SK-N-SH (cell line): ENCODE results near the gene TMEM271. TPM values are rescaled to one million over a fixed set of nuclear protein-coding genes. Genes with fewer than 3 reads are reported as not detected.

Experiments
- CTCF ChIA-PET: fragments of 300-600, 350-600 bp; formaldehyde crosslinking; extraction: SDS; loops from one replicate; lab custom pipeline; 2021; lab: Yijun Ruan, JAX
- POLR2A ChIA-PET: fragments of 350-600 bp; sonication (Branson Sonifier 250); formaldehyde crosslinking; extraction: SDS; loops from one replicate; lab custom pipeline; 2020; ENCODE audit warnings: antibody characterized with exemption, inconsistent platforms; lab: Yijun Ruan, JAX
- DNase-seq: peaks from one replicate; pipeline ENCODE4 v3.0.0; 2012
- H2AFZ ChIP-seq: fragments of 200-600 bp; sonication (generic); 2 replicates; pipeline ENCODE4 v1.8.1; 2016; ENCODE audit warnings: antibody characterized with exemption, mild to moderate bottlenecking, low read depth
- H3F3A ChIP-seq: fragments of 200-600 bp; sonication (generic); replicated peaks from 2 replicates; pipeline ENCODE3; 2016; ENCODE audit warnings: antibody characterized with exemption, mild to moderate bottlenecking; ENCODE audit not compliant: insufficient read depth
- H3K27ac ChIP-seq, 2 experiments: fragments of 200-500 bp in 1 of 2; fragments of 200-600 bp in 1 of 2; sonication (Bioruptor generic) in 1 of 2; sonication (generic), shearing (Covaris generic) in 1 of 2; 2 replicates each; pipeline versions ENCODE4 v1.5.1 to v1.6.1; 2014 to 2016; ENCODE audit warnings: low read depth in 2 of 2, inconsistent platforms in 1 of 2, low read length in 1 of 2, mild to moderate bottlenecking in 1 of 2, mixed read lengths in 1 of 2
- H3K27me3 ChIP-seq: fragments of 200-600 bp; sonication (generic), shearing (Covaris generic); 2 replicates; pipeline ENCODE4 v1.6.1; 2016; ENCODE audit warnings: mixed run types; ENCODE audit not compliant: insufficient read depth
- H3K36me3 ChIP-seq, 2 experiments: fragments of 200-500 bp in 1 of 2; fragments of 200-600 bp in 1 of 2; sonication (Bioruptor generic) in 1 of 2; sonication (generic) in 1 of 2; replicated peaks in 1 of 2; 2 replicates each; pipeline versions ENCODE3 to v1.5.1; 2014 to 2016; ENCODE audit warnings: low read length in 1 of 2, mild to moderate bottlenecking in 1 of 2; ENCODE audit not compliant: insufficient read depth in 2 of 2, control insufficient read depth in 1 of 2
- H3K4me1 ChIP-seq, 2 experiments: fragments of 200-500 bp in 1 of 2; fragments of 200-600 bp in 1 of 2; sonication (Bioruptor generic) in 1 of 2; sonication (generic), shearing (Covaris generic) in 1 of 2; 2 replicates each; pipeline versions ENCODE4 v1.5.1 to v1.6.1; 2014 to 2016; ENCODE audit warnings: low read depth in 1 of 2, low read length in 1 of 2, mixed run types in 1 of 2; ENCODE audit not compliant: insufficient read depth in 2 of 2, control insufficient read depth in 1 of 2
- H3K4me2 ChIP-seq: fragments of 200-600 bp; sonication (generic), shearing (Covaris generic); 2 replicates; pipeline ENCODE4 v1.6.1; 2017; ENCODE audit warnings: mixed run types
- H3K4me3 ChIP-seq, 2 experiments: fragments of 200-500 bp in 1 of 2; fragments of 200-600 bp in 1 of 2; sonication (Bioruptor generic) in 1 of 2; sonication (generic), shearing (Covaris generic) in 1 of 2; 2 replicates each; pipeline versions ENCODE4 v1.5.1 to v1.8.1; 2014 to 2016; ENCODE audit warnings: low read depth in 2 of 2, inconsistent platforms in 1 of 2, low read length in 1 of 2, mild to moderate bottlenecking in 1 of 2, mixed read lengths in 1 of 2, moderate library complexity in 1 of 2
- H3K79me2 ChIP-seq: fragments of 200-600 bp; sonication (generic); 2 replicates; pipeline ENCODE4 v1.8.1; 2017; ENCODE audit warnings: mild to moderate bottlenecking; ENCODE audit not compliant: insufficient read depth
- H3K9ac ChIP-seq: fragments of 200-600 bp; sonication (generic); 2 replicates; pipeline ENCODE4 v1.6.1; 2017; ENCODE audit warnings: mixed run types
- H3K9me2 ChIP-seq: fragments of 200-600 bp; sonication (generic); 2 replicates; pipeline ENCODE4 v1.6.1; 2017; ENCODE audit warnings: mixed run types
- H3K9me3 ChIP-seq: fragments of 200-600 bp; sonication (generic); 2 replicates; pipeline ENCODE4 v1.6.1; 2017; ENCODE audit warnings: mixed run types, mild to moderate bottlenecking, moderate library complexity
- H4K20me1 ChIP-seq: fragments of 200-600 bp; sonication (generic); 2 replicates; pipeline ENCODE4 v1.6.1; 2017; ENCODE audit warnings: mild to moderate bottlenecking, mixed run types; ENCODE audit not compliant: insufficient read depth
- EP300 ChIP-seq, 2 experiments: IDR thresholded peaks; 2 replicates each; pipeline versions ENCODE4 v1.4.0 to v1.6.1; 2012; ENCODE audit warnings: borderline replicate concordance in 1 of 2, low read depth in 1 of 2, low read length in 1 of 2
- FOXJ3 ChIP-seq: sonication (generic); formaldehyde crosslinking; IDR thresholded peaks from 2 replicates; pipeline ENCODE4 v1.5.1; 2020; ENCODE audit warnings: mild to moderate bottlenecking, missing genetic modification reagents
- JUND ChIP-seq: IDR thresholded peaks from 2 replicates; pipeline ENCODE4 v1.4.0; 2012
- MEF2A ChIP-seq: IDR thresholded peaks from 2 replicates; pipeline ENCODE4 v1.4.0; 2012; ENCODE audit warnings: low read depth, borderline replicate concordance
- MXI1 ChIP-seq: IDR thresholded peaks from 2 replicates; pipeline ENCODE4 v1.6.1; 2012; ENCODE audit warnings: mild to moderate bottlenecking, low read depth, low read length, improper control_type of control experiment
- POLR2AphosphoS5 ChIP-seq: IDR thresholded peaks from 2 replicates; pipeline ENCODE4 v1.6.1; 2012; ENCODE audit warnings: low read depth, low read length
- RAD21 ChIP-seq: IDR thresholded peaks from 2 replicates; pipeline ENCODE4 v1.6.1; 2012; ENCODE audit warnings: mild to moderate bottlenecking, low read length
- RXRA ChIP-seq: IDR thresholded peaks from 2 replicates; pipeline ENCODE4 v1.4.0; 2012; ENCODE audit warnings: low read depth, mild to moderate bottlenecking, borderline replicate concordance
- SIN3A ChIP-seq: IDR thresholded peaks from 2 replicates; pipeline ENCODE4 v1.6.1; 2012; ENCODE audit warnings: low read depth, mild to moderate bottlenecking, low read length, moderate library complexity, borderline replicate concordance
- TCF12 ChIP-seq: IDR thresholded peaks from 2 replicates; pipeline ENCODE4 v1.4.0; 2012
- YY1 ChIP-seq: IDR thresholded peaks from 2 replicates; pipeline ENCODE4 v1.4.0; 2012; ENCODE audit warnings: low read depth, mild to moderate bottlenecking
- WGBS: methylation state at CpG from one replicate; pipeline ENCODE4 v1.1.6; 2017; ENCODE audit warnings: low lambda C conversion rate; 5-methylcytosine and 5-hydroxymethylcytosine counted together
- polyA plus RNA-seq, 3 experiments: library from polyadenylated mRNA; depleted of rRNA; stranded (reverse); fragments of >200 nt; gene quantifications; 2 replicates each; pipeline ENCODE4 v1.2.3, GENCODE V29; 2012
- TF ChIP-seq, protein P1 (sequence below): fragments of 200-600 bp; sonication (generic); IDR thresholded peaks from 2 replicates; pipeline ENCODE4 v1.6.1; 2017; ENCODE audit warnings: antibody characterized with exemption, mild to moderate bottlenecking, moderate library complexity
- TF ChIP-seq, protein P2 (sequence below): fragments of 150-350 bp; IDR thresholded peaks from 2 replicates; pipeline ENCODE4 v1.6.1; 2016; ENCODE audit warnings: mild to moderate bottlenecking, low read depth, low read length
- TF ChIP-seq, protein P3 (sequence below): fragments of 150-350 bp; IDR thresholded peaks from 2 replicates; pipeline ENCODE4 v1.6.1; 2017; ENCODE audit warnings: antibody characterized with exemption, low read length, low read depth, borderline replicate concordance

TMEM271 gene
- polyA plus RNA-seq, 1 of the 3 experiments (the other 2 are of a cell fraction), result not detected

DNA sequence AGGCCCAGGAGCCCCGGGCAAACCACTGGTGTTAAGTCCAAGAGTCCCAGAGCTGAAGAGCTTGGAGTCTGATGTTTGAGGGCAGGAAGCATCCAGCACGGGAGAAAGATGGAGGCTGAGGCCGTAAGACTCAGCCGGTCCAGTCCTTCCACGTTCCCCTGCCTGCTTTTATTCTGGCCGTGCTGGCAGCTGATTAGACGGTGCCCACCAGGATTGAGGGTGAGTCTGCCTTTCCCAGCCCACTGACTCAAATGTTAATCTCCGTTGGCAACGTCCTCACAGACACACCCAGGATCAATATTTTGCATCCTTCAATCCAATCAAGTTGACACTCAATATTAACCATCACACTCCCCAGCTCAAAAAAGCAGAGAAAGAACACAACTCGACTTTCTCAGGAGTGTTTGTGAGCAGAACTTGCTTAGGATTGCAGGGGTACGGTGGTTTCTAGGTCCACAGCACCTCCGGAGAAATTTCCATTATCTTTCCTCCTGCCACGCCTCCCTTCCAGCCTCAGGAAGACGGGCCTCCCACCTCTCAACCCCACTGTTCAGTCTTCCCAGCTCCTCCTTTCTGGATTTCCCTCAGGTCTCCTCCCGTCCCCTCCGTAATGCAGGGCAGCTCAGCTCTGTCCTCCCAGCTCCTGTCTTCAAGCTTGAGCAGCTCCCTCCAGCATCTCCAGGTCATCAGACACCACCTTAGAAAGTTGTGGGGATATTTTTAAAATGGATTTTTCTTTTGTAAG is 13.3 kb upstream of the TMEM271 start (continued):
- TF ChIP-seq, protein P1, sequence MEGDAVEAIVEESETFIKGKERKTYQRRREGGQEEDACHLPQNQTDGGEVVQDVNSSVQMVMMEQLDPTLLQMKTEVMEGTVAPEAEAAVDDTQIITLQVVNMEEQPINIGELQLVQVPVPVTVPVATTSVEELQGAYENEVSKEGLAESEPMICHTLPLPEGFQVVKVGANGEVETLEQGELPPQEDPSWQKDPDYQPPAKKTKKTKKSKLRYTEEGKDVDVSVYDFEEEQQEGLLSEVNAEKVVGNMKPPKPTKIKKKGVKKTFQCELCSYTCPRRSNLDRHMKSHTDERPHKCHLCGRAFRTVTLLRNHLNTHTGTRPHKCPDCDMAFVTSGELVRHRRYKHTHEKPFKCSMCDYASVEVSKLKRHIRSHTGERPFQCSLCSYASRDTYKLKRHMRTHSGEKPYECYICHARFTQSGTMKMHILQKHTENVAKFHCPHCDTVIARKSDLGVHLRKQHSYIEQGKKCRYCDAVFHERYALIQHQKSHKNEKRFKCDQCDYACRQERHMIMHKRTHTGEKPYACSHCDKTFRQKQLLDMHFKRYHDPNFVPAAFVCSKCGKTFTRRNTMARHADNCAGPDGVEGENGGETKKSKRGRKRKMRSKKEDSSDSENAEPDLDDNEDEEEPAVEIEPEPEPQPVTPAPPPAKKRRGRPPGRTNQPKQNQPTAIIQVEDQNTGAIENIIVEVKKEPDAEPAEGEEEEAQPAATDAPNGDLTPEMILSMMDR, result no peak
- no peak for TF ChIP-seq POLR2AphosphoS5
- TF ChIP-seq, protein P2, sequence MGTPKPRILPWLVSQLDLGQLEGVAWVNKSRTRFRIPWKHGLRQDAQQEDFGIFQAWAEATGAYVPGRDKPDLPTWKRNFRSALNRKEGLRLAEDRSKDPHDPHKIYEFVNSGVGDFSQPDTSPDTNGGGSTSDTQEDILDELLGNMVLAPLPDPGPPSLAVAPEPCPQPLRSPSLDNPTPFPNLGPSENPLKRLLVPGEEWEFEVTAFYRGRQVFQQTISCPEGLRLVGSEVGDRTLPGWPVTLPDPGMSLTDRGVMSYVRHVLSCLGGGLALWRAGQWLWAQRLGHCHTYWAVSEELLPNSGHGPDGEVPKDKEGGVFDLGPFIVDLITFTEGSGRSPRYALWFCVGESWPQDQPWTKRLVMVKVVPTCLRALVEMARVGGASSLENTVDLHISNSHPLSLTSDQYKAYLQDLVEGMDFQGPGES, result no peak
- TF ChIP-seq MEF2A, result no peak

DNA sequence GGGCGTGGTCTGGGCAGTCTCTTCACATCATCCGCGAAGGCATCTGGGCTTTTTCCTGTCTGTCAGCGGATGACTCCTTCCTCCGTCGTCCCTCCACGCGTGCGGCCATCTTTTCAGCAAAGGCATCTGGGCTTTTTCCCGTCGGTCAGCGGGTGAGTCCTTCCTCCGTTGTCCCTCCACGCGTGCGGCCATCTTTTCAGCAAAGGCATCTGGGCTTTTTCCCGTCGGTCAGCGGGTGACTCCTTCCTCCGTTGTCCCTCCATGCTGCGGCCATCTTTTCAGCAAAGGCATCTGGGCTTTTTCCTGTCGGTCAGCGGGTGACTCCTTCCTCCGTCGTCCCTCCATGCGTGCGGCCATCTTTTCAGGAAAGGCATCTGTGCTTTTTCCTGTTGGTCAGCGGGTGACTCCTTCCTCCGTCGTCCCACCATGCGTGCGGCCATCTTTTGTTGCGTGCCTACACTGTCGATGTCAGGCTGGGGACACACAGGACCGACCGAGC is 12.3 kb upstream of the TMEM271 start:
- Histone ChIP-seq H3K27ac (no peak overlapping the region), H3K4me1 (no peaks in the 10 kb centered on the region), H4K20me1 (no peaks in the 10 kb centered on the region), H3K27me3 (peaks cover 9% of the 10 kb centered on the region; the same call in 1 of the 2 replicates), H3K9me3 (no peaks in the 10 kb centered on the region), H2AFZ (no peak overlapping the region), H3K36me3 (no peaks in the 10 kb centered on the region), H3K4me3 (no peak overlapping the region), H3F3A (no peaks in the 10 kb centered on the region), H3K79me2 (no peaks in the 10 kb centered on the region), H3K9ac (no peak overlapping the region), H3K9me2 (no peaks in the 10 kb centered on the region), H3K4me2 (no peak overlapping the region)
- no peak for DNase-seq
- ChIA-PET POLR2A (no interaction called here), CTCF (no interaction called here)
- TF ChIP-seq FOXJ3 (CRISPR knock-in tag) (no peak), YY1 (no peak), EP300 (IDR thresholded peaks at IDR 0.05; ENCODE audit: borderline replicate concordance in 1 of 2, low read depth in 1 of 2, low read length in 1 of 2) (no peak), MXI1 (no peak), RAD21 (no peak)
- 70% methylated on average over 36 of the region's 36 CpGs for WGBS

DNA sequence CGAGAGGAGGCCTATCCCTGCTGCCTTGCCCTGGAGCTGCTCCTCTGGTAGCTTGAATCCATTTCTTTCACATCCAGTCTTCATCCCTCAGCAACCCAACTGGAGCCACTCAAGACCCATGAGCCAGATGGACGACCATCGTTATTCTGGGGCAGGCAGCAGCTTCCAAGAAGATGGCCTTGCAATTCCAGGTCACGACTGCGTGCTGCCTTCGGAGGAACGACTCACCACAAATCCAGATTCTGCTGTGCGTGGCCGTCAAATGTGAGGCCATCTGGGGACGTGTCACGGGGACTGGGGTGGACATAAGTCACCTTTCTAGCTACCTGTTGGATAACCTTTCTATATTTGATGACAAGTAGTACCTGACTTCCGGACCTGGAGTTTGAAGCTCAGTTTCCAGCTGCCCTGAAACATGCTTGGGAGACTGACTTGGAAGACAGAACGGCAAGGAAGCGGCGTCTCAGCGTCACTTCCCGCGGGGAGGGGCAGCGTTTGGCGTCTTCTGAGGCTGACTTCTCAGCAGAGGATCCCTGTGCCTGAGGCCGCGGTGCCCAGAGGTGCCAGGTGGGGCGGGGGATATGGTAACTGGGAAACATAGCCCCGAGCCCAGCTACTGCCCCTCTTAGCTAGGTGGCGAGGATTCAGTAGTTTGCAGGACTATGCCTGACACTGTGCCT is 11.7 kb upstream of the TMEM271 start:
- POLR2A ChIA-PET, result no interaction called here
- CTCF ChIA-PET, result interaction anchor here (1.3 kb wide), 2 partner anchors 11 to 15 kb away, joined by 4 to 5 read pairs; no protein-coding TSS in a partner anchor
- WGBS, result 58% methylated on average over 21 of the region's 25 CpGs
- no peak overlapping the region for H2AFZ ChIP-seq
- H3K9me2 ChIP-seq, result no peaks in the 10 kb centered on the region
- no peak overlapping the region for H3K4me2 ChIP-seq
- H3K4me3 ChIP-seq, result no peak overlapping the region
- peaks cover 9% of the 10 kb centered on the region; the same call in 1 of the 2 replicates for H3K27me3 ChIP-seq
- no peak overlapping the region for H3K27ac ChIP-seq
- H3K9me3 ChIP-seq, result no peaks in the 10 kb centered on the region
- no peaks in the 10 kb centered on the region for H3K79me2 ChIP-seq
- H3K4me1 ChIP-seq, result no peaks in the 10 kb centered on the region
- no peak overlapping the region for H3K9ac ChIP-seq
- H4K20me1 ChIP-seq, result no peaks in the 10 kb centered on the region
- no peaks in the 10 kb centered on the region for H3F3A ChIP-seq
- no peaks in the 10 kb centered on the region for H3K36me3 ChIP-seq
- no peak for DNase-seq
- no peak for TF ChIP-seq RXRA
- TF ChIP-seq MEF2A, result no peak
- no peak for TF ChIP-seq TCF12
- TF ChIP-seq, protein P2, result no peak
- TF ChIP-seq, protein P3, sequence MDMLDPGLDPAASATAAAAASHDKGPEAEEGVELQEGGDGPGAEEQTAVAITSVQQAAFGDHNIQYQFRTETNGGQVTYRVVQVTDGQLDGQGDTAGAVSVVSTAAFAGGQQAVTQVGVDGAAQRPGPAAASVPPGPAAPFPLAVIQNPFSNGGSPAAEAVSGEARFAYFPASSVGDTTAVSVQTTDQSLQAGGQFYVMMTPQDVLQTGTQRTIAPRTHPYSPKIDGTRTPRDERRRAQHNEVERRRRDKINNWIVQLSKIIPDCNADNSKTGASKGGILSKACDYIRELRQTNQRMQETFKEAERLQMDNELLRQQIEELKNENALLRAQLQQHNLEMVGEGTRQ, result no peak
- TF ChIP-seq, protein P1, result no peak
- TF ChIP-seq JUND, result no peak
- TF ChIP-seq SIN3A, result no peak
